ENCODE results near the gene AURKAIP1. TPM values are rescaled to one million over a fixed set of nuclear protein-coding genes. Genes with fewer than 3 reads are reported as not detected.

The AURKAIP1 gene
- total and polyA plus RNA-seq, 2 of the 13 experiments (the other 11 are each of a cell fraction or from before 2014, with no cell fraction given): 69.5 to 175 TPM

GRCh38 chr1:1358433-1359271 is 16.4 kb downstream of the AURKAIP1 start, which contains the start of gene MXRA8 (continued):
- TF ChIP-seq KAT7 (CRISPR knock-in tag; IDR thresholded peaks at IDR 0.05; ENCODE audit: borderline replicate concordance): no peak
- TF ChIP-seq YEATS2 (CRISPR knock-in tag; IDR thresholded peaks at IDR 0.05; ENCODE audit: borderline replicate concordance): peak; percentile 84
- TF ChIP-seq ZNF674 (CRISPR knock-in tag; IDR thresholded peaks at IDR 0.05; ENCODE audit: low read depth): no peak
- no peak for TF ChIP-seq KLF13 (CRISPR knock-in tag; IDR thresholded peaks at IDR 0.05)
- peak; percentile 10; the same call in 1 of the 2 replicates for TF ChIP-seq NCOA2 (CRISPR knock-in tag; IDR thresholded peaks at IDR 0.05)
- 0 out of 2 replicates have a peak, but pooled peaks have one; percentile 17 for TF ChIP-seq MZF1 (CRISPR knock-in tag; IDR thresholded peaks at IDR 0.05; ENCODE audit: borderline replicate concordance)
- TF ChIP-seq HNRNPLL (IDR thresholded peaks at IDR 0.05; ENCODE audit: low read depth, low read length, poor library complexity, severe bottlenecking): peak; percentile 57
- peak; percentile 41; the same call in 1 of the 2 replicates for TF ChIP-seq ZNF710 (CRISPR knock-in tag; IDR thresholded peaks at IDR 0.05; ENCODE audit: borderline replicate concordance)
- TF ChIP-seq ZNF709 (CRISPR knock-in tag; IDR thresholded peaks at IDR 0.05): peak; percentile 23; the same call in 1 of the 2 replicates
- TF ChIP-seq ZNF816 (CRISPR knock-in tag; IDR thresholded peaks at IDR 0.05; ENCODE audit: borderline replicate concordance): no peak
- TF ChIP-seq NR0B2 (CRISPR knock-in tag; IDR thresholded peaks at IDR 0.05): peak; percentile 84
- peak; percentile 76 for TF ChIP-seq SAP130 (CRISPR knock-in tag; IDR thresholded peaks at IDR 0.05; ENCODE audit: low read depth)
- peak; percentile 18; the same call in 1 of the 2 replicates for TF ChIP-seq ZNF460 (CRISPR knock-in tag; IDR thresholded peaks at IDR 0.05; ENCODE audit: borderline replicate concordance)
- 0 out of 2 replicates have a peak, but pooled peaks have one; percentile 8 for TF ChIP-seq FOSL2 (CRISPR knock-in tag; IDR thresholded peaks at IDR 0.05)
- no peak for TF ChIP-seq ZFP37 (CRISPR knock-in tag; IDR thresholded peaks at IDR 0.05; ENCODE audit: borderline replicate concordance)
- TF ChIP-seq ZNF281 (CRISPR knock-in tag; IDR thresholded peaks at IDR 0.05; ENCODE audit: borderline replicate concordance): peak; percentile 80
- TF ChIP-seq SKIL (CRISPR knock-in tag; IDR thresholded peaks at IDR 0.05; ENCODE audit: borderline replicate concordance): peak; percentile 63; the same call in 1 of the 2 replicates
- peak; percentile 51; the same call in 1 of the 2 replicates for TF ChIP-seq CBFB (CRISPR knock-in tag; IDR thresholded peaks at IDR 0.05)
- TF ChIP-seq ZNF136 (CRISPR knock-in tag; IDR thresholded peaks at IDR 0.05; ENCODE audit: low read depth): 0 out of 2 replicates have a peak, but pooled peaks have one; percentile 29
- peak; percentile 51 for TF ChIP-seq CREB1 (IDR thresholded peaks at IDR 0.05)
- peak; percentile 88 for TF ChIP-seq CREB1 (CRISPR knock-in tag; IDR thresholded peaks at IDR 0.05)
